Neural crest cell (in vitro differentiated cells): ENCODE results near the gene ATP6V0E1. TPM values are rescaled to one million over a fixed set of nuclear protein-coding genes. Genes with fewer than 3 reads are reported as not detected.

Experiments used
- DNase-seq: peaks from one replicate; pipeline ENCODE4 v3.0.0; 2021; ENCODE audit warnings: low read depth, mixed read lengths, low spot score
- H3K27ac Mint-ChIP-seq: one replicate; pipeline ENCODE4 v1.8.0; 2021; ENCODE audit warnings: mild to moderate bottlenecking, mixed read lengths; ENCODE audit not compliant: unreplicated experiment
- H3K27me3 Mint-ChIP-seq: 2 replicates; pipeline ENCODE4 v1.8.0; 2021; ENCODE audit warnings: low read depth, mild to moderate bottlenecking, mixed read lengths
- H3K36me3 Mint-ChIP-seq: 2 replicates; pipeline ENCODE4 v1.8.0; 2021; ENCODE audit warnings: low read depth, mild to moderate bottlenecking, mixed read lengths
- H3K4me1 Mint-ChIP-seq: 2 replicates; pipeline ENCODE4 v1.8.0; 2021; ENCODE audit warnings: mixed read lengths
- H3K4me3 Mint-ChIP-seq: one replicate; pipeline ENCODE4 v1.8.0; 2021; ENCODE audit warnings: mild to moderate bottlenecking, mixed read lengths
- H3K9me3 Mint-ChIP-seq: 2 replicates; pipeline ENCODE4 v1.8.0; 2021; ENCODE audit warnings: mixed read lengths
- CTCF ChIP-seq: fragments of 200-600 bp; sonication (generic); conservative IDR thresholded peaks from 2 replicates; pipeline ENCODE4 v1.5.0; 2021; ENCODE audit warnings: antibody characterized with exemption, mild to moderate bottlenecking
- total RNA-seq: library from RNA; stranded (reverse); gene quantifications from 2 replicates; pipeline ENCODE4 v1.2.1, GENCODE V29; 2021

Gene ATP6V0E1
- total RNA-seq, 1 donor from 2014 or later = 76.4 TPM

- Mint-ChIP-seq H3K4me1 (peaks cover 22% of the 10 kb centered on the region), H3K36me3 (no peaks in the 10 kb centered on the region), H3K27ac (peak overlapping the region; percentile 99), H3K4me3 (peak overlapping the region; percentile 99), H3K27me3 (peaks cover 11% of the 10 kb centered on the region), H3K9me3 (no peaks in the 10 kb centered on the region)
- DNase-seq = peak; percentile 98
- peak; percentile 8 for TF ChIP-seq CTCF
Observed at GRCh38 chr5:173057062-173057924, 73.7 kb downstream of the ATP6V0E1 start.

GRCh38 chr5:173062141-173062540 is 78.6 kb downstream of the ATP6V0E1 start:
- H3K4me3 Mint-ChIP-seq = peak overlapping the region; percentile 21
- no peaks in the 10 kb centered on the region for H3K9me3 Mint-ChIP-seq
- H3K27me3 Mint-ChIP-seq = no peaks in the 10 kb centered on the region
- no peak for TF ChIP-seq CTCF
- H3K36me3 Mint-ChIP-seq = no peaks in the 10 kb centered on the region
- H3K4me1 Mint-ChIP-seq = peaks cover 11% of the 10 kb centered on the region
- no peak overlapping the region for H3K27ac Mint-ChIP-seq
- DNase-seq = no peak

- Mint-ChIP-seq H3K9me3 (no peaks in the 10 kb centered on the region), H3K27me3 (no peaks in the 10 kb centered on the region), H3K4me3 (no peak overlapping the region), H3K4me1 (no peaks in the 10 kb centered on the region), H3K36me3 (no peaks in the 10 kb centered on the region), H3K27ac (no peak overlapping the region)
- no peak for TF ChIP-seq CTCF
- DNase-seq = no peak
Observed at GRCh38 chr5:173065155-173065554, 81.6 kb downstream of the ATP6V0E1 start.

- Mint-ChIP-seq H3K27me3 (no peaks in the 10 kb centered on the region), H3K9me3 (no peaks in the 10 kb centered on the region), H3K4me3 (no peak overlapping the region), H3K36me3 (no peaks in the 10 kb centered on the region), H3K27ac (no peak overlapping the region), H3K4me1 (no peaks in the 10 kb centered on the region)
- no peak for DNase-seq
- no peak for TF ChIP-seq CTCF
Observed at GRCh38 chr5:173069671-173070070, 86.1 kb downstream of the ATP6V0E1 start.

- no peak for DNase-seq
- H3K4me3 Mint-ChIP-seq = no peak overlapping the region
- peaks cover 4% of the 10 kb centered on the region for H3K36me3 Mint-ChIP-seq
- H3K27ac Mint-ChIP-seq = no peak overlapping the region
- no peak for TF ChIP-seq CTCF
- H3K9me3 Mint-ChIP-seq = no peaks in the 10 kb centered on the region
- no peaks in the 10 kb centered on the region for H3K4me1 Mint-ChIP-seq
- no peaks in the 10 kb centered on the region for H3K27me3 Mint-ChIP-seq
Observed at GRCh38 chr5:173075137-173075843, 91.7 kb downstream of the ATP6V0E1 start.
